ENCODE data around the gene EPB41L2.
"Not testable (repeated sequence)": the region's sequence is repeated elsewhere in the genome, so short reads cannot be mapped to it uniquely, and the experiment has no call there.

EPB41L2 gene

DNA sequence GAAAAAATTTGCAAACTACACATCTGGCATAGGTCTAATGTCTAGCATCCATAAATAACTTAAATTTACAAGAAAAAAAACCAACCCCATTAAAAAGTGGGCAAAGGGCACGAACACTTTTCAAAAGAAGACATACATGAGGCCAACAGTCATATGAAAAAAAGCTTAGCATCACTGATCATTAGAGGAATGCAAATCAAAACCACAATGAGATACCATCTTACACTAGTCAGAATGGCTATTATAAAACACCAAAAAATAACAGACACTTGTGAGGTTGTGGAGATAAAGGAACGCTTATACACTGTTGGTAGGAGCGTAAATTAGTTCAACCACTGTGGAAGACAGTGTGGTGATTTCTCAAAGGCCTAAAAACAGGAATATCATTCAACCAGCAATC is 33.7 kb upstream of the EPB41L2 start:
- no peak for DNase-seq (ENCODE audit: low read depth)
- H3K4me3 ChIP-seq (ENCODE audit: low read depth, low read length), result no peak overlapping the region
- TF ChIP-seq, protein P1, sequence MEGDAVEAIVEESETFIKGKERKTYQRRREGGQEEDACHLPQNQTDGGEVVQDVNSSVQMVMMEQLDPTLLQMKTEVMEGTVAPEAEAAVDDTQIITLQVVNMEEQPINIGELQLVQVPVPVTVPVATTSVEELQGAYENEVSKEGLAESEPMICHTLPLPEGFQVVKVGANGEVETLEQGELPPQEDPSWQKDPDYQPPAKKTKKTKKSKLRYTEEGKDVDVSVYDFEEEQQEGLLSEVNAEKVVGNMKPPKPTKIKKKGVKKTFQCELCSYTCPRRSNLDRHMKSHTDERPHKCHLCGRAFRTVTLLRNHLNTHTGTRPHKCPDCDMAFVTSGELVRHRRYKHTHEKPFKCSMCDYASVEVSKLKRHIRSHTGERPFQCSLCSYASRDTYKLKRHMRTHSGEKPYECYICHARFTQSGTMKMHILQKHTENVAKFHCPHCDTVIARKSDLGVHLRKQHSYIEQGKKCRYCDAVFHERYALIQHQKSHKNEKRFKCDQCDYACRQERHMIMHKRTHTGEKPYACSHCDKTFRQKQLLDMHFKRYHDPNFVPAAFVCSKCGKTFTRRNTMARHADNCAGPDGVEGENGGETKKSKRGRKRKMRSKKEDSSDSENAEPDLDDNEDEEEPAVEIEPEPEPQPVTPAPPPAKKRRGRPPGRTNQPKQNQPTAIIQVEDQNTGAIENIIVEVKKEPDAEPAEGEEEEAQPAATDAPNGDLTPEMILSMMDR (IDR thresholded peaks at IDR 0.05; ENCODE audit: low read depth, low read length, missing control alignments), result no peak

DNA sequence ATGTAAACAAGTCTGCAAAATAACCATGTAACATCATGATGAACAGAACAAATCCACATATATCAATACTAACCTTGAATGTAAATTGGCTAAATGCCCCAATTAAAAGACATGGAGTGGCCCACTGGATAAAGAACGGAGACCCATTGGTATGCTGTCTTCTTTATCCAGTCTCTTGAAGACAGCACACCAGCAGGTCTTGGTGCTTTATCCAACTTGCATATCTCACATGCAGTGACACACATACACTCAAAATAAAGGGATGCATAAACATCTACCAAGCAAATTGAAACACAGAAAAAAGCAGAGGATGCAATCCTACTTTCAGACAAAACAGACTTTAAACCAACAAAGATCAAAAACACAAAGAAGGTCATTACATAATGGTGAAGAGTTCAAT is 30.3 kb upstream of the EPB41L2 start:
- no peak overlapping the region for H3K4me3 ChIP-seq (ENCODE audit: low read depth, low read length)
- TF ChIP-seq, protein P1 (IDR thresholded peaks at IDR 0.05; ENCODE audit: low read depth, low read length, missing control alignments), result no peak
- no peak for DNase-seq (ENCODE audit: low read depth)

DNA sequence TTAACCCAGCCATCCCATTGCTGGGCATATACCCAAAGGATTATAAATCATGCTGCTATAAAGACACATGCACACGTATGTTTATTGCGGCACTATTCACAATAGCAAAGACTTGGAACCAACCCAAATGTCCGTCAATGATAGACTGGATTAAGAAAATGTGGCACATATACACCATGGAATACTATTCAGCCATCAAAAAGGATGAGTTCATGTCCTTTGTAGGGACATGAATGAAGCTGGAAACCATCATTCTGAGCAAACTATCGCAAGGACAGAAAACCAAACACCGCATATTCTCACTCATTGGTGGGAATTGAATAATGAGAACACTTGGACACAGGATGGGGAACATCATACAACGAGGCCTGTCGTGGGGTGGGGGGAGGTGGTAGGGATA is 28.9 kb upstream of the EPB41L2 start:
- not testable (repeated sequence) for H3K4me3 ChIP-seq (ENCODE audit: low read depth, low read length); DNase-seq (ENCODE audit: low read depth)

DNA sequence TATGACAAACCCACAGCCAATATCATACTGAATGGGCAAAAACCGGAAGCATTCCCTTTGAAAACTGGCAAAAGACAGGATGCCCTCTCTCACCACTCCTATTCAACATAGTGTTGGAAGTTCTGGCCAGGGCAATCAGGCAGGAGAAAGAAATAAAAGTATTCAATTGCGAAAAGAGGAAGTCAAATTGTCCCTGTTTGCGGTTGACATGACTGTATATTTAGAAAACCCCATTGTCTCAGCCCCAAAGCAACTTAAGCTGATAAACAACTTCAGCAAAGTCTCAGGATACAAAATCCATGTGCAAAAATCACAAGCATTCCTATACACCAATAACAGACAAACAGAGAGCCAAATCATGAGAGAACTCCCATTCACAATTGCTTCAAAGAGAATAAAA is 27.3 kb upstream of the EPB41L2 start:
- H3K4me3 ChIP-seq (ENCODE audit: low read depth, low read length); DNase-seq (ENCODE audit: low read depth): not testable (repeated sequence)

DNA sequence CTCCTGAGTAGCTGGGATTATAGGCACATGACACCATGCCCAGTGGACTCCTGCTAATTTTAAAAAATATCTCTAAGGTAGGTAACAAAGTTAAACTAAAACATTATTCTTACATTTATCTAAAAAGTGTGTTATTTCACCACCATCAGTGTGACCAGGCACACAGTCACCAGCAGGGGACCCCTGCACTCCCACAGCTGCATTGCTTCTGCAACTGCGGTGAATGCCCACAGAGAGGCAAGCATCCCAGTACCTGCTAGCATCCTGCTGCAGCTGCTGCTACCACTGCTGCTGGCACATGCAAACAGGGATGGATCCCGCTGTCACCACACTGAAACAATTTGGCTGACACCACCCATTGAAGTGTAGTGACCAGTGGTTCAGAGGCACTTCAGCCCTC is 21.9 kb upstream of the EPB41L2 start:
- no peak overlapping the region for H3K4me3 ChIP-seq (ENCODE audit: low read depth, low read length)
- no peak for DNase-seq (ENCODE audit: low read depth)
- TF ChIP-seq, protein P1 (IDR thresholded peaks at IDR 0.05; ENCODE audit: low read depth, low read length, missing control alignments), result peak; percentile 17

DNA sequence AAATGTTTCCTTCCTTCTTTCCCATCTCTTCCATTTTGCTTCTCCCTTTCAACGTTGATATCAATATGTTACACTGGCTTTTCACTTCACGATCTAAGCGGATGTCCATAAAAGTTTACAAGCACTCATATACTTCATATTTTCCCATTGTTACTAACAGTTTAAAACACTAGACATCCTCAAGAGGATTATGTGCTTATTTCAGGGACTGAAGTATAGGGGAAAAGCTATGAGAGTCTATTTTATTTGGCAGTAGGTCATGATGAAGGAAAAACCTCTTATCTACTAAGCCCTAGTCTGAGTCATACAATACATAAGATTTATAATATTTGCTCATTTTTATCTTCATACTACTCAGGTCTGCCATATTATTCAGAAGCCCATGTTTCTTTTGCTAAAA is 20.6 kb upstream of the EPB41L2 start:
- TF ChIP-seq, protein P1 (IDR thresholded peaks at IDR 0.05; ENCODE audit: low read depth, low read length, missing control alignments), result no peak
- no peak overlapping the region for H3K4me3 ChIP-seq (ENCODE audit: low read depth, low read length)

DNA sequence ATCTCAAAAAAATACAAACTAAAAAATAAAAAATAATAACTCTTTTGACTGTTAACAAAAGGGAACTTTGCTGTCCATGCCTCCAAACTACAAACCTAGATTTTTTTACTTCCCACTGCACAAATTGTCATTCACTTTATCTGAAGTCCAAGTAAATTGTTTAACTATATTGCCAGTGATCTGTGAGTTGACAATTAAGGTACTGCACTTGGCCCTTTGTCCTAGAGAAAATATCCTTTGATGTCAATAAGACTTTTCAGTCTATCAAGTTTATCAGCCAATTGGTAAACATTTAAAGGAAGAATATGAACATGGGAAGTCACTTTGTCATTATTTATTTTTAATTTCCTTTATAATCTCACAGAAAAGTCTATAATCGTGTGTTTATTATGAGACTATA is 19.3 kb upstream of the EPB41L2 start:
- no peak for DNase-seq (ENCODE audit: low read depth)
- no peak overlapping the region for H3K4me3 ChIP-seq (ENCODE audit: low read depth, low read length)
- TF ChIP-seq, protein P1 (IDR thresholded peaks at IDR 0.05; ENCODE audit: low read depth, low read length, missing control alignments), result no peak

More for the DNA sequence above, 20.6 kb upstream of the EPB41L2 start:
- no peak for DNase-seq (ENCODE audit: low read depth)

DNA sequence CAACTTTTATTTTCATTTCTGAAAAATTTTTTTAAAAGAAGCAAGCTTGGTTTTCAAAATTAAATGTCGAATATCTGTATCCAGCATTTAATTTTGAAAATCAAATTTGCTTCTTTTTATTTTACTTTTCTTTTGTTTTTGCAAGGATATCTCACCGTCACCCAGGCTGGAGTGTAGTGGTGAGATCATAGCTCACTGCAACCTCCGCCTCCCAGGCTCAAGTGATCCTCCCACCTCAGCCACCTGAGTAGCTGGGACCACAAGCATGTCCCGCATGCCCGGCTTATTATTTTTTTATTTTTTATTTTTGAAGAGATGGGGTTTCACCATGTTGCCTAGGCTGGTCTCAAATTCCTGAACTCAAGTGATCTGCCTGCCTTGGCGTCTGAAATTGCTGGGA is 17.0 kb upstream of the EPB41L2 start:
- no peak overlapping the region for H3K4me3 ChIP-seq (ENCODE audit: low read depth, low read length)
- TF ChIP-seq, protein P1 (IDR thresholded peaks at IDR 0.05; ENCODE audit: low read depth, low read length, missing control alignments), result no peak
- DNase-seq (ENCODE audit: low read depth), result no peak
